Measurements from ENCODE around the gene LUC7L3.

DNA sequence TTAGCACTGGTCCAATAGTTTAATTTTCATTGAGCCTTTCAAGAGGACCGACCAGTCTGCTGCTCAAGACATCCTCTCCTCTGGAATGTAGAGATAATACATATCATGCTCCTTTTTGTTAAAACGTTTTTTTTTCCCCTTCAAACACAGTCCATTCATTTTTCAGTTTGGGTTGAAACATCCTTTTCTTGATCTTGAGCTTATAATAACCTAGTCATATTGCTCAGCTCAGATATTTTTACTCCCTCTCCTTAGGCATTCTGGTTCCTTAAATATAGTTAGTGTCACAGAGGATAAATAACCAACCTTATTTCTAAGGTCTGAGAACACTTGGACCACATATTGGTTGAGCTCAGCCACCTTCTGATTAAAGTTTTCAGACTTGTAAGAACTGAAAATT lies 35.1 kb downstream of the LUC7L3 start:
- TF ChIP-seq, protein P1, sequence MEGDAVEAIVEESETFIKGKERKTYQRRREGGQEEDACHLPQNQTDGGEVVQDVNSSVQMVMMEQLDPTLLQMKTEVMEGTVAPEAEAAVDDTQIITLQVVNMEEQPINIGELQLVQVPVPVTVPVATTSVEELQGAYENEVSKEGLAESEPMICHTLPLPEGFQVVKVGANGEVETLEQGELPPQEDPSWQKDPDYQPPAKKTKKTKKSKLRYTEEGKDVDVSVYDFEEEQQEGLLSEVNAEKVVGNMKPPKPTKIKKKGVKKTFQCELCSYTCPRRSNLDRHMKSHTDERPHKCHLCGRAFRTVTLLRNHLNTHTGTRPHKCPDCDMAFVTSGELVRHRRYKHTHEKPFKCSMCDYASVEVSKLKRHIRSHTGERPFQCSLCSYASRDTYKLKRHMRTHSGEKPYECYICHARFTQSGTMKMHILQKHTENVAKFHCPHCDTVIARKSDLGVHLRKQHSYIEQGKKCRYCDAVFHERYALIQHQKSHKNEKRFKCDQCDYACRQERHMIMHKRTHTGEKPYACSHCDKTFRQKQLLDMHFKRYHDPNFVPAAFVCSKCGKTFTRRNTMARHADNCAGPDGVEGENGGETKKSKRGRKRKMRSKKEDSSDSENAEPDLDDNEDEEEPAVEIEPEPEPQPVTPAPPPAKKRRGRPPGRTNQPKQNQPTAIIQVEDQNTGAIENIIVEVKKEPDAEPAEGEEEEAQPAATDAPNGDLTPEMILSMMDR (IDR thresholded peaks at IDR 0.05) = no peak
- no peak for TF ChIP-seq ZFX (IDR thresholded peaks at IDR 0.05; ENCODE audit: borderline replicate concordance)
